AG10803 (cell line): ENCODE measurements around the gene SOD1.
"Not testable (repeated sequence)": the region's sequence is repeated elsewhere in the genome, so short reads cannot be mapped to it uniquely, and the experiment has no call there.

Source experiments
- DNase-seq: peaks from one replicate; pipeline ENCODE4 v3.0.0; 2010; ENCODE audit warnings: low read depth
- H3K4me3 ChIP-seq: 2 replicates; pipeline ENCODE4 v1.5.1; 2011; ENCODE audit warnings: mild to moderate bottlenecking, low read length, control low read depth
- TF ChIP-seq, protein P1 (sequence below): conservative IDR thresholded peaks from 2 replicates; pipeline ENCODE4 v1.5.1; 2011; ENCODE audit warnings: mild to moderate bottlenecking, low read length, control low read depth, inconsistent platforms

Gene SOD1

DNA sequence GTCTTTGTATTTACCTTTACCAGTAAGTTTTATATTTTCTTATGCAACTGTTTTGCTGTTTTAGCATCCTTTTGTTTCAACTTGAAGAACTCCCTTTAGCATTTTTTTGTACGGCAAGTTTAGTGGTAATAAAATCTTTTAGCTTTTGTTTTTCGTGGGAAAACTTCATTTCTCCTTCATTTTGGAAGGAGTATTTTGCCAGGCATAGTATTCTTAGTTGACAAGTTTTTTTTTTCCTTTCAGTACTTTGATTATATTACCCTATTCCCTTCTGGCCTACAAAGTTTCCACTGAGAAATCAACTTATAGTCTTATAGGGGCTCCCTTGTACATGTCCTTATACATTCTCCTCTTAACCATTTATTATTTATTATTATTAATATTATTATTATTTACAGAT, 22.6 kb upstream of the SOD1 start:
- DNase-seq, result no peak
- no peak overlapping the region for H3K4me3 ChIP-seq
- TF ChIP-seq, protein P1, sequence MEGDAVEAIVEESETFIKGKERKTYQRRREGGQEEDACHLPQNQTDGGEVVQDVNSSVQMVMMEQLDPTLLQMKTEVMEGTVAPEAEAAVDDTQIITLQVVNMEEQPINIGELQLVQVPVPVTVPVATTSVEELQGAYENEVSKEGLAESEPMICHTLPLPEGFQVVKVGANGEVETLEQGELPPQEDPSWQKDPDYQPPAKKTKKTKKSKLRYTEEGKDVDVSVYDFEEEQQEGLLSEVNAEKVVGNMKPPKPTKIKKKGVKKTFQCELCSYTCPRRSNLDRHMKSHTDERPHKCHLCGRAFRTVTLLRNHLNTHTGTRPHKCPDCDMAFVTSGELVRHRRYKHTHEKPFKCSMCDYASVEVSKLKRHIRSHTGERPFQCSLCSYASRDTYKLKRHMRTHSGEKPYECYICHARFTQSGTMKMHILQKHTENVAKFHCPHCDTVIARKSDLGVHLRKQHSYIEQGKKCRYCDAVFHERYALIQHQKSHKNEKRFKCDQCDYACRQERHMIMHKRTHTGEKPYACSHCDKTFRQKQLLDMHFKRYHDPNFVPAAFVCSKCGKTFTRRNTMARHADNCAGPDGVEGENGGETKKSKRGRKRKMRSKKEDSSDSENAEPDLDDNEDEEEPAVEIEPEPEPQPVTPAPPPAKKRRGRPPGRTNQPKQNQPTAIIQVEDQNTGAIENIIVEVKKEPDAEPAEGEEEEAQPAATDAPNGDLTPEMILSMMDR, result no peak

DNA sequence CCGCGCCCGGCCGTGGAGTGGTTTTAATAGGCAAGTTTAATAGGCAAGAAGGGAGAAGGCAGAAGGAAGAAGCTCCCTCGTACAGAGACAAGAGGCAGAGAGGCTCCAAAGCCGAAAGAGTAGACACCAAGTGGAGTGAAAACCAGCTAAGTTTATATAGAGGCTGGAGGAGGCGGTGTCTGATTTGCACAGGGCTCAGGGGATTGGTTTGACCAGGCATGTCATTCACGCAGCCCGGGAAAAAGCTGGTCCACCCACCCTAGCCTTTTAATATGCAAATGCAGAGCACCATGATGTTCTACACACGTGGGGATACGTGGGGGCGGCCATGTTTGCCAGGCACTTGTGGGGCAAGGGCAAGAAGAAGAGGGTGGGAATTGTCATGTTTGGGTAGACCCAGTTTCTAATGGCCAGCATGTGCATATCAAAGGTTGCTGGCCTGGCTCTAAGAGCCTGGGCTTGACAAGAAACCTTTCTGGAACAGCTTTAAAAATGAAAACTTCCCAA, 18.0 kb upstream of the SOD1 start:
- no peak overlapping the region for H3K4me3 ChIP-seq
- DNase-seq, result no peak
- TF ChIP-seq, protein P1, result no peak

DNA sequence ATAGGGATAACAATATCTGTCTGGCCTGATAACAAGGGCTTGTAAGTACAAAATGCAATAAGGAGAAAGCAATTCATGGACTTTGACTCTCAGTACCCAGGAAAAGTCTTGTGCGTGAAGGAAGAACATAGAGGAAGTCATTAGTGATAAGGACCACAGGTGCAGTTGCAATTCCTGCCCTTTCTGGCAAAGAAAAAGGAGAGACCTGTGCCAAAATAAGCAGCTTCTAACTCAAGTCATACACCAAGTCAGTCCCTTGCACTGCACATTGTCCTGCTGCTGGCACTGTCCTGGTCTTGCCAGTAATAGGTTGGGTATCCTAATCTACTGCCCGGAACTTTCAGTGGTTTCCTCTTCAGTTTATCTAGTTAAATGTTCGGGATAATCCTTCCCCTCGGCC, 14.8 kb upstream of the SOD1 start:
- no peak overlapping the region for H3K4me3 ChIP-seq
- DNase-seq, result no peak
- TF ChIP-seq, protein P1, result no peak

DNA sequence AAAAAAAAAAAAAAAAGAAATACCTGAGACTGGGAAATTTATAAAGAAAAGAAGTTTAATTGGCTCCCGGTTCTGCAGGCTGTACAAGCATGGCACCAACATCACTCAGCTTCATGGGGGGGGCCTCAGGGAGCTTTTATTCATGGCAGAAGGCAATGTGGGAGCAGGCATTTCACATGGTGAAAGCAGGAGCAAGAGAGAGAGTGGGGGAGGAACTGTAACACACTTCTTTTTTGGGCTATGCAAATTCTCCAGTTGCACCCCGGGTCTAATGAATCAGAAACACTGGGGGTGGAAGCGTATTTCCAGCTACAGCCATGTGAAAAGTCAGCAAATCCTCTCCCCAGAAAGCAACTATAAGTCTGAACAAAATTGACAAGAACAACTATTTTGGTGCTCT, 11.8 kb upstream of the SOD1 start:
- DNase-seq, result no peak
- TF ChIP-seq, protein P1, result no peak
- H3K4me3 ChIP-seq, result no peak overlapping the region

DNA sequence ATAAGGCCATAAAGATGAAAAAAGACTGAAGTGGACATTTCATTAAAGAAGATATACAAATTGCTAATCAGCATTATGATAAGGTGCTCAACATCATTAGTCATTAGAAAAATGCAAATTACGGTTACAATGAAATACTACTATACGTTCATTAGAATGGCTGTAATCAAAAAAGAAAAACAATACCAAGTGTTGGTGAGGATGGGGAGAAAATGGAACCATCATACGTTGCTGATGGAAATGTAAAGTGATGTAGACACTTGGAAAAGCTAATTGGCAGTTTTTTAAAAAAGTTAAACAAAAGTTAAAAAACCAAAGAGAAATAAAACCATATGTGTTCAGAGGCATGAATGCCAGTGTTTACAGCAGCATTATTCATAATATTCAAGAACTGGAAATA, 8.6 kb upstream of the SOD1 start:
- TF ChIP-seq, protein P1, result no peak
- DNase-seq, result no peak
- H3K4me3 ChIP-seq, result no peak overlapping the region

DNA sequence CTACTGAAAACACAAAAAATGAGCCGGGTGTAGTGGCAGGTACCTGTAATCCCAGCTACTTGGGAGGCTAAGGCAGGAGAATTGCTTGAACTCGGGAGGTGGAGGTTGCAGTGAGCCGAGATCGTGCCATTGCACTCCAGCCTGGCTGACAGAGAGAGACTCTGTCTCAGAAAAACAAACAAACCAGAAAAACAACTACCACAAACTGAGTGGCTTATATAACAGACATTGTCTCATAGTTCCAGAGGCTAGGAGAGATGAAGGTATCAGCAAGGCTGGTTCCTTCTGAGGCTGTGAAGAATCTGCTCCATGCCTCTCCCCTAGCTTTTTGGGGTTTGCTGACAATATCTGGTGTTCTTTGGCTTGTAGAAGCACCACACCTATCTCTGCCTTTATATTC, 8.0 kb upstream of the SOD1 start:
- not testable (repeated sequence) for H3K4me3 ChIP-seq, DNase-seq

DNA sequence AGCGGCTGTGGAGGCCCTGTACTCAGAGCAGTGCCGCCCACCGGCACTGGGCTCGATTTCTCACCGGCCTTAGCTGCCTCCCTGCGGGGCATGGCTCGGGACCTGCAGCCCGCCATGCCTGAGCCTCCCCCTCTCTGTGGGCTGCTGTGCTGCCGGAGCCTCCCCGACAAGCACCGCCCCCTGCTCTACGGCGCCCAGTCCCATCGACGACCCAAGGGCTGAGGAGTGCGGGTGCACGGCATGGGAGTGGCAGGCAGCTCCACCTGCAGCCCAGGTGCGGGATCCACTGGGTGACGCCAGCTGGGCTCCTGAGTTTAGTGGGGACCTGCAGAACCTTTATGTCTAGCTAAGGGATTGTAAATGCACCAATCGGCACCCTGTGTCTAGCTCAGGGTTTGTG, 5.2 kb upstream of the SOD1 start:
- no peak for DNase-seq
- TF ChIP-seq, protein P1, result no peak
- H3K4me3 ChIP-seq, result no peak overlapping the region

DNA sequence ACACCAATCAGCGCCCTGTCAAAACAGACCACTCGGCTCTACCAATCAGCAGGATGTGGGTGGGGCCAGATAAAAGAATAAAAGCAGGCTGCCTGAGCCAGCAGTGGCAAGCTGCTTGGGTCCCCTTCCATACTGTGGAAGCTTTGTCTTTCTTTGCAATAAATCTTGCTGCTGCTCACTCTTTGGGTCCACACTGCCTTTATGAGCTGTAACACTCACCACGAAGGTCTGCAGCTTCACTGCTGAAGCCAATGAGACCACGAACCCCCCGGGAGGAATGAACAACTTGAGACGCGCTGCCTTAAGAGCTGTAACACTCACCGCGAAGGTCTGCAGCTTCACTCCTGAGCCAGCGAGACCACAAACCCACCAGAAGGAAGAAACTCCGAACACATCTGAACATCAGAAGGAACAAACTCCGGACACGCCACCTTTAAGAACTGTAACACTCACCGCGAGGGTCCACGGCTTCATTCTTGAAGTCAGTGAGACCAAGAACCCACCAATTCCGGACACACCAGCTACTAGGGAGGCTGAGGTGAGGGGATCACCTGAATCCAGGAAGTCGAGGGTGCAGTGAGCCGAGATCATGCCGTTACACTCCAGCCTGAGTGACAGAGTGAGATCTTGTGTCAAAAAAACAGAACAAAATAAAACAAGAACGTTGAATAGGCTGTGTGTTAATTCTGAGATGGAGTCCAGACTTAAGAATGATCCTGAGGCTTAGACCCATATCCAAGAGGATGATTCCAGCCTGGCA, 4.5 kb upstream of the SOD1 start:
- DNase-seq, H3K4me3 ChIP-seq: not testable (repeated sequence)
